HepG2 (cell line): Measurements from ENCODE around the gene CDKN3. TPM values are rescaled to one million over a fixed set of nuclear protein-coding genes. Genes with fewer than 3 reads are reported as not detected.

Source experiments
- BATF2 ChIP-seq: sonication (generic); formaldehyde crosslinking; IDR thresholded peaks from 2 replicates; pipeline ENCODE4 v1.8.0; 2022; ENCODE audit warnings: mild to moderate bottlenecking, missing genetic modification reagents, moderate library complexity
- BCLAF1 ChIP-seq: fragments of 450-650 bp; IDR thresholded peaks from 2 replicates; pipeline ENCODE4 v1.6.1; 2017; ENCODE audit warnings: mild to moderate bottlenecking
- CBX2 ChIP-seq, 2 experiments: fragments of 200-600 bp in 1 of 2; sonication (generic); formaldehyde crosslinking in 1 of 2; IDR thresholded peaks; 2 replicates each; pipeline versions ENCODE4 v1.7.0 to v1.8.1; 2018 to 2022; ENCODE audit warnings: low read depth in 2 of 2, low read length in 1 of 2, mild to moderate bottlenecking in 1 of 2, missing genetic modification reagents in 1 of 2
- HDAC6 ChIP-seq: fragments of 200-600 bp; sonication (generic); IDR thresholded peaks from 2 replicates; pipeline ENCODE4 v1.7.0; 2017; ENCODE audit warnings: mild to moderate bottlenecking, antibody characterized with exemption, low read length, low read depth
- IKZF4 ChIP-seq: sonication (generic); formaldehyde crosslinking; IDR thresholded peaks from 2 replicates; pipeline ENCODE4 v1.5.1; 2020; ENCODE audit warnings: borderline replicate concordance, mild to moderate bottlenecking, low read depth, missing genetic modification reagents; ENCODE audit errors: not compliant biosample characterization
- ISX ChIP-seq: sonication (generic); formaldehyde crosslinking; conservative IDR thresholded peaks from 2 replicates; pipeline ENCODE4 v1.5.0; 2020; ENCODE audit warnings: missing genetic modification reagents
- NFKB2 ChIP-seq: sonication (generic); formaldehyde crosslinking; IDR thresholded peaks from 2 replicates; pipeline ENCODE4 v1.4.0; 2020; ENCODE audit warnings: missing genetic modification reagents, borderline replicate concordance
- RARA ChIP-seq: IDR thresholded peaks from 2 replicates; pipeline ENCODE4 v1.6.1; 2016; ENCODE audit warnings: missing genetic modification reagents, missing compliant biosample characterization
- RFX5 ChIP-seq: IDR thresholded peaks from 2 replicates; pipeline ENCODE4 v1.6.1; 2011; ENCODE audit warnings: low read depth, low read length, improper control_type of control experiment
- TFE3 ChIP-seq: IDR thresholded peaks from 2 replicates; pipeline ENCODE4 v1.6.1; 2016
- THAP7 ChIP-seq: sonication (generic); formaldehyde crosslinking; IDR thresholded peaks from 2 replicates; pipeline ENCODE4 v1.8.1; 2023; ENCODE audit warnings: mild to moderate bottlenecking, missing genetic modification reagents
- TP53 ChIP-seq: sonication (generic); formaldehyde crosslinking; conservative IDR thresholded peaks from 2 replicates; pipeline ENCODE4 v1.4.0; 2020; ENCODE audit warnings: missing genetic modification reagents
- ZC3H4 ChIP-seq: sonication (generic); formaldehyde crosslinking; IDR thresholded peaks from 2 replicates; pipeline ENCODE4 v1.4.0; 2020; ENCODE audit warnings: missing genetic modification reagents, borderline replicate concordance
- ZHX2 ChIP-seq, 2 experiments: sonication (generic) in 1 of 2; formaldehyde crosslinking in 1 of 2; IDR thresholded peaks; 2 replicates each; pipeline versions ENCODE4 v1.6.1 to v1.9.0; 2014 to 2022; ENCODE audit warnings: antibody characterized with exemption in 1 of 2, borderline replicate concordance in 1 of 2, inconsistent platforms in 1 of 2, low read depth in 1 of 2, missing genetic modification reagents in 1 of 2
- ZNF343 ChIP-seq: sonication (generic); formaldehyde crosslinking; IDR thresholded peaks from 2 replicates; pipeline ENCODE4 v1.4.0; 2020; ENCODE audit warnings: mild to moderate bottlenecking, missing genetic modification reagents
- ZNF367 ChIP-seq: sonication (generic); formaldehyde crosslinking; IDR thresholded peaks from 2 replicates; pipeline ENCODE4 v1.4.0; 2020; ENCODE audit warnings: missing genetic modification reagents, borderline replicate concordance
- polyA plus RNA-seq, 8 experiments: library from polyadenylated mRNA; depleted of rRNA in 3 of 8; stranded (reverse) in 7 of 8; unstranded in 1 of 8; fragments of >200 nt; fragmentation: Illumina TruSeq in 4 of 8; extraction: Trizol in 4 of 8; gene quantifications; 2 replicates each; pipeline versions ENCODE4 v1.2.1 to v1.2.3, GENCODE V29; 2011 to 2016; ENCODE audit warnings: low read depth in 4 of 8, missing spikeins in 1 of 8, mixed read lengths in 1 of 8; ENCODE audit not compliant: insufficient read depth in 1 of 8
- total RNA-seq, 5 experiments: library from RNA; depleted of rRNA; stranded (reverse); fragments of >200 nt; fragmentation: Illumina TruSeq; extraction: Trizol; gene quantifications; 2 replicates each; pipeline ENCODE4 v1.2.3, GENCODE V29; 2016; ENCODE audit warnings: low read depth in 1 of 5

CDKN3 gene
- total and polyA plus RNA-seq, 2 of the 13 experiments (the other 11 are each of a cell fraction or from before 2014, with no cell fraction given), result 63.0 to 88.9 TPM

GRCh38 chr14:54354096-54354495 is 42.7 kb upstream of the CDKN3 start (continued):
- no peak for TF ChIP-seq ZHX2 (IDR thresholded peaks at IDR 0.05; ENCODE audit: low read depth)
- no peak for TF ChIP-seq ZHX2 (CRISPR knock-in tag; IDR thresholded peaks at IDR 0.05; ENCODE audit: borderline replicate concordance)
- TF ChIP-seq IKZF4 (CRISPR knock-in tag), result no peak
- TF ChIP-seq ZNF367, result no peak
- TF ChIP-seq NFKB2 (CRISPR knock-in tag), result no peak
- no peak for TF ChIP-seq BATF2 (CRISPR knock-in tag)
- 0 out of 2 replicates have a peak, but pooled peaks have one; percentile 33 for TF ChIP-seq TP53 (CRISPR knock-in tag)
- no peak for TF ChIP-seq BCLAF1
- TF ChIP-seq ZC3H4 (CRISPR knock-in tag), result no peak
- TF ChIP-seq RFX5, result no peak
- TF ChIP-seq ISX (CRISPR knock-in tag), result no peak
- TF ChIP-seq ZNF343 (CRISPR knock-in tag), result peak; percentile 42; the same call in 1 of the 2 replicates
- peak; percentile 96 for TF ChIP-seq RARA (CRISPR knock-in tag)
- peak; percentile 78 for TF ChIP-seq TFE3 (CRISPR knock-in tag)
- TF ChIP-seq CBX2 (IDR thresholded peaks at IDR 0.05; ENCODE audit: low read depth, low read length), result no peak
- TF ChIP-seq CBX2 (CRISPR knock-in tag; IDR thresholded peaks at IDR 0.05; ENCODE audit: low read depth), result no peak
- 0 out of 2 replicates have a peak, but pooled peaks have one; percentile 60 for TF ChIP-seq THAP7 (CRISPR knock-in tag)
- TF ChIP-seq HDAC6, result no peak
